AG20443 (cell line): ENCODE results near the gene RALGAPA1.
A peak's percentile ranks its signal among the peaks of the same experiment; 100 is the strongest.
"Not testable (repeated sequence)": the region's sequence is repeated elsewhere in the genome, so short reads cannot be mapped to it uniquely, and the experiment has no call there.

Experiments
- DNase-seq: peaks from one replicate; pipeline ENCODE4 v3.0.0; 2012; ENCODE audit warnings: low spot score, mixed read lengths

The RALGAPA1 gene

GRCh38 chr14:35699791-35700444 lies 109.2 kb downstream of the RALGAPA1 start:
- DNase-seq = no peak

- no peak for DNase-seq
These were observed 112.5 kb downstream of the RALGAPA1 start for GRCh38 chr14:35696575-35696974.

GRCh38 chr14:35696119-35696518 lies 113.0 kb downstream of the RALGAPA1 start:
- no peak for DNase-seq

GRCh38 chr14:35695647-35696046 lies 113.4 kb downstream of the RALGAPA1 start:
- DNase-seq = no peak

- DNase-seq = no peak
These were observed 114.0 kb downstream of the RALGAPA1 start for GRCh38 chr14:35695072-35695471.

- no peak for DNase-seq
These were observed 120.1 kb downstream of the RALGAPA1 start for GRCh38 chr14:35689000-35689460.

- no peak for DNase-seq
These were observed 120.8 kb downstream of the RALGAPA1 start for GRCh38 chr14:35688126-35688826.

GRCh38 chr14:35687335-35687939 lies 121.7 kb downstream of the RALGAPA1 start:
- peak; percentile 47 for DNase-seq

- DNase-seq = not testable (repeated sequence)
These were observed 125.4 kb downstream of the RALGAPA1 start for GRCh38 chr14:35683688-35684087.

- DNase-seq = no peak
These were observed 126.3 kb downstream of the RALGAPA1 start for GRCh38 chr14:35682802-35683201.

- no peak for DNase-seq
These were observed 130.6 kb downstream of the RALGAPA1 start for GRCh38 chr14:35678403-35679028.

- DNase-seq = no peak
These were observed 139.3 kb downstream of the RALGAPA1 start for GRCh38 chr14:35669782-35670181.

- no peak for DNase-seq
These were observed 142.6 kb downstream of the RALGAPA1 start for GRCh38 chr14:35666429-35667043.

- no peak for DNase-seq
These were observed 147.2 kb downstream of the RALGAPA1 start for GRCh38 chr14:35661875-35662274.

GRCh38 chr14:35653045-35653444 lies 156.1 kb downstream of the RALGAPA1 start:
- no peak for DNase-seq

- no peak for DNase-seq
These were observed 165.6 kb downstream of the RALGAPA1 start for GRCh38 chr14:35643513-35643912.

GRCh38 chr14:35637851-35638250 lies 171.2 kb downstream of the RALGAPA1 start:
- DNase-seq = no peak

- DNase-seq = no peak
These were observed 171.8 kb downstream of the RALGAPA1 start for GRCh38 chr14:35637269-35637668.

- DNase-seq = peak; percentile 9
These were observed 176.4 kb downstream of the RALGAPA1 start for GRCh38 chr14:35632676-35633075.

- DNase-seq = no peak
These were observed 176.8 kb downstream of the RALGAPA1 start for GRCh38 chr14:35632271-35632670.

- DNase-seq = no peak
These were observed 177.9 kb downstream of the RALGAPA1 start for GRCh38 chr14:35631071-35631805.

GRCh38 chr14:35628989-35629388 lies 180.1 kb downstream of the RALGAPA1 start:
- DNase-seq = no peak
